HepG2 (cell line): Measurements from ENCODE around the gene ELP5. TPM values are rescaled to one million over a fixed set of nuclear protein-coding genes. Genes with fewer than 3 reads are reported as not detected.

Experiments
- BCLAF1 ChIP-seq: fragments of 450-650 bp; IDR thresholded peaks from 2 replicates; pipeline ENCODE4 v1.6.1; 2017; ENCODE audit warnings: mild to moderate bottlenecking
- BRCA1 ChIP-seq: sonication (generic); formaldehyde crosslinking; IDR thresholded peaks from 2 replicates; pipeline ENCODE4 v1.4.0; 2020; ENCODE audit warnings: missing genetic modification reagents
- ETV5 ChIP-seq: IDR thresholded peaks from 2 replicates; pipeline ENCODE4 v1.6.1; 2018; ENCODE audit warnings: missing biosample characterization, missing genetic modification reagents, inconsistent platforms, borderline replicate concordance
- GATAD1 ChIP-seq: IDR thresholded peaks from 2 replicates; pipeline ENCODE4 v1.6.1; 2016; ENCODE audit warnings: missing genetic modification reagents, missing compliant biosample characterization
- HNRNPUL1 ChIP-seq: fragments of 200-400 bp; formaldehyde crosslinking; IDR thresholded peaks from 2 replicates; pipeline ENCODE4 v1.6.1; 2017; ENCODE audit warnings: low read depth, mild to moderate bottlenecking, low read length, moderate library complexity
- IRF2 ChIP-seq: IDR thresholded peaks from 2 replicates; pipeline ENCODE4 v1.6.1; 2018; ENCODE audit warnings: missing genetic modification reagents, missing compliant biosample characterization
- KAT2B ChIP-seq: fragments of 150-350 bp; IDR thresholded peaks from 2 replicates; pipeline ENCODE4 v1.6.1; 2014; ENCODE audit warnings: low read depth, low read length, borderline replicate concordance
- KDM5A ChIP-seq: fragments of 200-600 bp; sonication (generic); IDR thresholded peaks from 2 replicates; pipeline ENCODE4 v1.7.0; 2018; ENCODE audit warnings: antibody characterized with exemption, mild to moderate bottlenecking, low read length, borderline replicate concordance
- NFIB ChIP-seq: sonication (generic); formaldehyde crosslinking; IDR thresholded peaks from 2 replicates; pipeline ENCODE4 v1.9.0; 2021; ENCODE audit warnings: missing genetic modification reagents, mild to moderate bottlenecking, borderline replicate concordance
- NR2C2 ChIP-seq: sonication (generic); formaldehyde crosslinking; IDR thresholded peaks from 2 replicates; pipeline ENCODE4 v1.4.0; 2020; ENCODE audit warnings: missing genetic modification reagents, mild to moderate bottlenecking, moderate library complexity, borderline replicate concordance
- POLR2A ChIP-seq, 2 experiments: IDR thresholded peaks; 2 replicates each; pipeline ENCODE4 v1.6.1; 2011; ENCODE audit warnings: low read depth in 2 of 2, low read length in 2 of 2, mild to moderate bottlenecking in 1 of 2, moderate library complexity in 1 of 2; ENCODE audit not compliant: insufficient read depth in 1 of 2
- REST ChIP-seq, 2 experiments: IDR thresholded peaks; 2 replicates each; pipeline ENCODE4 v1.6.1; 2011 to 2012; ENCODE audit warnings: low read length in 2 of 2, borderline replicate concordance in 1 of 2, low read depth in 1 of 2, mild to moderate bottlenecking in 1 of 2, moderate library complexity in 1 of 2
- SIN3B ChIP-seq: fragments of 150-350 bp; IDR thresholded peaks from 2 replicates; pipeline ENCODE4 v1.6.1; 2014; ENCODE audit warnings: low read length
- XRCC5 ChIP-seq: fragments of 200-400 bp; formaldehyde crosslinking; optimal IDR thresholded peaks from 2 replicates; pipeline ENCODE3; 2017; ENCODE audit warnings: mild to moderate bottlenecking, low read length
- YEATS2 ChIP-seq: sonication (generic); formaldehyde crosslinking; IDR thresholded peaks from 2 replicates; pipeline ENCODE4 v1.4.0; 2020; ENCODE audit warnings: missing genetic modification reagents, borderline replicate concordance
- ZBTB14 ChIP-seq: sonication (generic); formaldehyde crosslinking; IDR thresholded peaks from 2 replicates; pipeline ENCODE4 v1.4.0; 2020; ENCODE audit warnings: missing genetic modification reagents
- ZBTB21 ChIP-seq: sonication (generic); formaldehyde crosslinking; IDR thresholded peaks from 2 replicates; pipeline ENCODE4 v1.4.0; 2020; ENCODE audit warnings: missing genetic modification reagents
- ZC3H4 ChIP-seq: sonication (generic); formaldehyde crosslinking; IDR thresholded peaks from 2 replicates; pipeline ENCODE4 v1.4.0; 2020; ENCODE audit warnings: missing genetic modification reagents, borderline replicate concordance
- ZFP36L2 ChIP-seq: sonication (generic); formaldehyde crosslinking; IDR thresholded peaks from 2 replicates; pipeline ENCODE4 v1.4.0; 2020; ENCODE audit warnings: missing genetic modification reagents
- ZNF136 ChIP-seq: sonication (generic); formaldehyde crosslinking; IDR thresholded peaks from 2 replicates; pipeline ENCODE4 v1.8.1; 2022; ENCODE audit warnings: low read depth, mild to moderate bottlenecking, moderate library complexity, missing genetic modification reagents
- ZNF205 ChIP-seq: IDR thresholded peaks from 2 replicates; pipeline ENCODE4 v1.6.1; 2018; ENCODE audit warnings: missing biosample characterization, missing genetic modification reagents
- ZNF335 ChIP-seq: sonication (generic); formaldehyde crosslinking; IDR thresholded peaks from 2 replicates; pipeline ENCODE4 v1.4.0; 2020; ENCODE audit warnings: missing genetic modification reagents
- ZNF558 ChIP-seq: sonication (generic); formaldehyde crosslinking; IDR thresholded peaks from 2 replicates; pipeline ENCODE4 v1.9.0; 2022; ENCODE audit warnings: mild to moderate bottlenecking, missing genetic modification reagents, borderline replicate concordance
- ZSCAN20 ChIP-seq: sonication (generic); formaldehyde crosslinking; IDR thresholded peaks from 2 replicates; pipeline ENCODE4 v1.4.0; 2020; ENCODE audit warnings: missing genetic modification reagents, mild to moderate bottlenecking, borderline replicate concordance
- polyA plus RNA-seq, 8 experiments: library from polyadenylated mRNA; depleted of rRNA in 3 of 8; stranded (reverse) in 7 of 8; unstranded in 1 of 8; fragments of >200 nt; fragmentation: Illumina TruSeq in 4 of 8; extraction: Trizol in 4 of 8; gene quantifications; 2 replicates each; pipeline versions ENCODE4 v1.2.1 to v1.2.3, GENCODE V29; 2011 to 2016; ENCODE audit warnings: low read depth in 4 of 8, missing spikeins in 1 of 8, mixed read lengths in 1 of 8; ENCODE audit not compliant: insufficient read depth in 1 of 8
- total RNA-seq, 5 experiments: library from RNA; depleted of rRNA; stranded (reverse); fragments of >200 nt; fragmentation: Illumina TruSeq; extraction: Trizol; gene quantifications; 2 replicates each; pipeline ENCODE4 v1.2.3, GENCODE V29; 2016; ENCODE audit warnings: low read depth in 1 of 5

Gene ELP5
- total and polyA plus RNA-seq, 2 of the 13 experiments (the other 11 are each of a cell fraction or from before 2014, with no cell fraction given) = 67.6 to 69.8 TPM

GRCh38 chr17:7251661-7252175, 297 bp upstream of the ELP5 start, which contains the start of gene CTDNEP1 (continued):
- TF ChIP-seq REST (IDR thresholded peaks at IDR 0.05; ENCODE audit: borderline replicate concordance in 1 of 2, low read depth in 1 of 2, low read length in 2 of 2) = peak in 1 of 2 experiments; percentile 55; a peak in 1 of 4 replicates
- no peak for TF ChIP-seq NFIB (CRISPR knock-in tag)
- TF ChIP-seq ZNF558 (CRISPR knock-in tag) = 0 out of 2 replicates have a peak, but pooled peaks have one; percentile 73
- TF ChIP-seq KDM5A = peak; percentile 82
- TF ChIP-seq ZFP36L2 (CRISPR knock-in tag) = no peak
- no peak for TF ChIP-seq ZNF335 (CRISPR knock-in tag)
- TF ChIP-seq SIN3B = peak; percentile 90
- no peak for TF ChIP-seq BCLAF1
- no peak for TF ChIP-seq ZNF136 (CRISPR knock-in tag)
- no peak for TF ChIP-seq HNRNPUL1
- TF ChIP-seq NR2C2 = peak; percentile 91; the same call in 1 of the 2 replicates
- no peak for TF ChIP-seq ZNF205 (CRISPR knock-in tag)
- no peak for TF ChIP-seq BRCA1
- TF ChIP-seq ETV5 (CRISPR knock-in tag) = peak; percentile 49; the same call in 1 of the 2 replicates
- TF ChIP-seq ZBTB14 (CRISPR knock-in tag) = no peak
- TF ChIP-seq ZC3H4 (CRISPR knock-in tag) = 0 out of 2 replicates have a peak, but pooled peaks have one; percentile 3
- no peak for TF ChIP-seq ZSCAN20 (CRISPR knock-in tag)
- TF ChIP-seq XRCC5 = no peak
- peak; percentile 92 for TF ChIP-seq GATAD1 (CRISPR knock-in tag)
- TF ChIP-seq IRF2 (CRISPR knock-in tag) = no peak
- peak; percentile 64 to 78; a peak in 3 of 4 replicates for TF ChIP-seq POLR2A (IDR thresholded peaks at IDR 0.05; ENCODE audit: insufficient read depth in 1 of 2, low read depth in 2 of 2, low read length in 2 of 2)
- TF ChIP-seq YEATS2 = no peak
- TF ChIP-seq KAT2B = no peak
- TF ChIP-seq ZBTB21 (CRISPR knock-in tag) = no peak
